SW480 (cell line): ENCODE measurements around the gene POLRMT.
"Not testable (repeated sequence)": the region's sequence is repeated elsewhere in the genome, so short reads cannot be mapped to it uniquely, and the experiment has no call there.

Experiments
- DNase-seq: peaks from one replicate; pipeline ENCODE4 v3.0.0-alpha.2; 2016; ENCODE audit warnings: low spot score

Gene POLRMT

DNA sequence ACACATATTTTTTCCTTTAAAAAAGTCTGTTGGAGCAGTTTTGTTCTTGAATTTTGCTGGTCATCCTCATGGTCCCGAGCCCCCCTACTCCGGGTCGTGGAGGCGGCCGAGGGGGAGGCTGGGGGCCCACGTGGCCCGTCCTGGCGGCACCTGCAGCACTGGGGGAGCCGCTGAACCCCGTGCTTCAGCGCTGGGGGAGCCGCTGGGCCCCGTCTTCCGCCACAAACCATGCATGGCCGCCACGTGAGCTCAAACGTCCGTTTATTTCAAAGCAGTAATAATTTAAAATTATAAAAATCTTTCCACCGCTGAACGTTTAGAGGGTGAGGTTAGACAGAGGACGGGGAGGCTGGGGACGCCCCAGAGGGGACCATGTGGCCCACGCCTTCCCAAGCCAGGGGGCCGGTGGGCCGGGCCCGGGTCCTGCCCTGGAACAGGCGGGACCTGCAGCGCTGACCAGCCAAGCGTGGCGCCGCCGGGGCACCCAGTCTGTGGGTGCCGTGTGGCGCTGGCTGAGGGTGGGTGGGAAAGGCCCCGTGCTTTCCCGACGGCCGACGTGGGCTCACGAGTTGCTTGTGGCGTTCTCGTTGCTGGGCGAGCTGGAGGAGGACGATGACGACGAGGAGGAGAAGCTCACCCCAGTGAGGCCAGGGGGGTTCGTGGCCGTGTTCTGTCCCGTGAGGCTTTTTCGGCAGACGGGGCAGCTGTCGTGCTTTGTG is 14.4 kb upstream of the POLRMT start:
- DNase-seq = no peak

DNA sequence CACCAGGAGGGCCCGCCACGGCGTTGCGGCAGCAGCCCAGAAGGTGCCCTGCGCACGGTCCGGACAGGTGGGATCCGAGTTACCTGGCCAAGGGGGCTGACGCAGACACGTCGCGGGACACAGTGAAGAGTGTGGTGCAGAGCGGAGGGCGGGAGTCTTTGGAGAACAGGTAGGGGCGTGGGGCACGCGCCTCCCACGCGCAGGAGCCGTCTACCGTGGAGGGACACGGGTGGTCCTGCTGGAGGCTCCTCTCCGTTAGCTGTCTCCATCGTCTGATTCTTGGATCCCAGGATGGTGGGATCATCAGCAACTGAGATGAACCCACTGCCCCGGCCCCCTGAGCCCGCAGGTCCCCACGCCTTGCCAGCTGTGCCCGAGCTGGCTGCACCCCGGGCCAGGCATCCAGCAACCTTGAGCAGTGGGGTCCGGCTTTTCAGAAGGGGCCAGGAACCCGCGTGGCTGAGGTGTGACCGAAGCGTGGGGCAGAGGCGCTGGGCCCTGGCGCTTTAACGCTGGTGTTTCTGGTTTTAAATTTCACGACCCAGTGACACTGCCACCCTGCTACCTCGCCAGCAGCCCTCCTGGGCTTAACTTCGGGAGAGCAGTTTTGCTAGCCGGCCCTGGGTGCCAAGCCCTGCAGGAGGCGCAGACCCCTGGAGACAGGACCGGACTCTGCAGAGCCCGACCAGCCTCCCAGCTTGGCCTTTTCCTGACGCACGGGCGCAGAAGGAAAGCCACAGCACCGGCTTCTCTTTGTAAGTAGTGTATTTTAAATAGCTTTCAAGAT is 13.6 kb upstream of the POLRMT start:
- DNase-seq = no peak

GRCh38 chr19:645912-646778 is 12.8 kb upstream of the POLRMT start:
- no peak for DNase-seq

DNA sequence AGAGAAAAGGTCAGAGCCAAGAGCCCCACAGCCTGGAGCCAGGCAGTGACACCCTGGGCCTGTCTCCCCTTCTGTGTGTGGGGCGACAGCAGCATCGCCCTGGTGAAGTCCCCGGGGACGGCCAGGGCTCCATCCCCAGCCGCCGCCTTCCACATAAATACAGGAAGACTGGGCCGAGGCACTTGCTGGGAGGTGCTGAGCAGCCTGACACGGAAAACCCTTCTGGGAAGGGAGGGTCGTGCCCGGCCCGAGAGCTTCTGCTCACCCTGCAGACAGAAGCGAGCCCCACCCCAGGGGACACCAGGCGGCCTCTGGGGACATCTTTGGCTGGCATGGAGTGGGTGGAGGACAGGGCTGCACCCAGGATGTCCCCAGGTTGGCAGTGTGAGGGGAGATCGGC is 11.5 kb upstream of the POLRMT start:
- no peak for DNase-seq

GRCh38 chr19:644363-644762 is 11.0 kb upstream of the POLRMT start:
- DNase-seq = no peak

DNA sequence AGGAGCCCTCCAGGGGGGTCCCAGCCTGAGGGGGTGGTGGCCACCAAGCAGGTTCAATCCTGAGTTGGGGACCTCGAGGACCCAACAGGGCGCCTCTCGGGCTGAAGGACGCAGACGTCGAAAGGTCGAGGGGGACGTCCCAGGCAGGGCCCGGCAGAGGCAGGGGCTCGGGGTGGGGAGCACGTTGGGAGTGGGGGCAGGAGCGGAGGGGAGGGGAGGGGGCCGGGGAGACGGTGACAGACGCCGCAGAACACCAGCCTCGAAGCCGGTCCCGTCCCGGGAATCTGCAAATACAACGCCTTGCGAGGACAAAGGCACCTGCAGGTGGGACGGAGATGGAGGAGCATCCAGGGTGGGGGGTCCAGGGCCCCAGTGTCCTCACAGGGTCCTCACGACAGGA is 10.4 kb upstream of the POLRMT start:
- no peak for DNase-seq

DNA sequence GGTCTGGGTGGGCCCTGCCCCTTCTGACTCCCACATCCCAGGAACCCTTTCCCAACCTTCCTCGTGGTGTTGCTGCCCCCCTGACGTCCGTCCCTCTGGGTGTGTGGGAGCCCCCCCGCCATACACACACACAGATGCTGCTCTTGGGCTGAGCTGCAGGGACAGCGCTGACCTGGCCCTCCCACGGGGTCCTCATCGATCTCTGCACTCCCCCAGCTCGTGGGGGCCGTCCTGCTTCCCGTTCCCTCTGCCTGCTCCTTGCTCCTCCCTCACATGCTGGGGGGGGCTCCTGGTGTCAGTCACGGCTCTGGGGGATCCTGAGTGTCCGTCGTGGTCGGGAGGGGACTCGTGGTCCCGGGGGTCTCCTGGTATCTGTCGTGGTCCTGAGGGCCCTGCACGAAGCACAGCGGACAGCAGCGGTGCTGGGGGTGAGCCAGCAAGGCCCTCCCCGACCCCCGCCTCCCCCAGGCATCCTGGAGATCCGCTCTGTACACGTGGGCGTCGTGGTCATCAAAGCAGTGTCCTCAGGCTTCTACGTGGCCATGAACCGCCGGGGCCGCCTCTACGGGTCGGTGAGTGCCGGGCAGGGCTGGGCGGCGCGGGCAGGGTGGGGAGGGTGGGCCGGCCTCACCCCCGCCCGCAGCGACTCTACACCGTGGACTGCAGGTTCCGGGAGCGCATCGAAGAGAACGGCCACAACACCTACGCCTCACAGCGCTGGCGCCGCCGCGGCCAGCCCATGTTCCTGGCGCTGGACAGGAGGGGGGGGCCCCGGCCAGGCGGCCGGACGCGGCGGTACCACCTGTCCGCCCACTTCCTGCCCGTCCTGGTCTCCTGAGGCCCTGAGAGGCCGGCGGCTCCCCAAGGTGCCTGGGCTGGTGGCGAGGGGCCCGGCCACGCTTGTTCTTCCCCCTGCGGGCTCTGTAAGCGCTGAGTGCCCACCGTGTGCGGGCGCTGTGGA is 9.7 kb upstream of the POLRMT start:
- DNase-seq = no peak

DNA sequence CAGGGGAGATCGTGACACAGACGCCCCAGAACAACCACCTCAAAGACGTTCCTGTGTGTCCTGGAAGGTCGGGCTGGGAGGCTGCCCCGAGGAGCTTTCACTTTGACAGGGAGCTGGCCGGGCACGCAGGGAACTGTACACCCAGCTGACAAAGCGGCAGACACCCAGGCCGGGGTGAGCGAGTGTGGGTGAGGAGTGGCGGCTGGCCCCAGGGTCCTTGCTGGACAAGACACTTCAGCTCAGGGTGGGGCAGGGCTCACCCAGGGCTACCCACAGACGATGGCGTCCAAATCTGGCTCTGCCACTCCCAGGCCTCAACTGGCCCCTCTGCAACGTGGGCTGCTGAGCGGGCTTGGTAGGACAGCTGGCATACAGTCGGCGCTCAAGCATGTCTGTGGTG is 8.4 kb upstream of the POLRMT start:
- no peak for DNase-seq

- DNase-seq = no peak
These were observed 7.4 kb upstream of the POLRMT start for GRCh38 chr19:640606-641189.

DNA sequence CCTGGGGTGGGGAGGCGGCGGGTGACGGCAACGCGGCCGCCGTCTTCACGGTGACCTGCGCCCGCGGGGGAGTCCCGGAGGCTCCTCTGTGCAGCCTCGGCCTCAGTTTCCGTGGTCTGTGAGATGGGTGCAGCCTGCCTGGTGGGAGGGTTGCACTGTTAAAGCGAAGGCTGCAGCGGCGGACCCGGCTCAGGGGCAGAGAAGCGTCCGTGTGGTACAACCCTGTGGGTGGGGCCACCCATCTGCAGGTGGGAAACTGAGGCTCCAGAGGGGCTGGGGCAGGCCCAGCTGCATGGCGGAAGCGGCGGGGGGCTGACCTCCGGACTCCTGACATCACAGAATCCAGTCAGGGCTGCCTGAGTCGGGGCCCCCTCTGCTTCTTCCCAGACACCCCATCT is 6.8 kb upstream of the POLRMT start:
- DNase-seq = no peak

GRCh38 chr19:639253-640160 is 6.2 kb upstream of the POLRMT start, which contains the start of gene FGF22:
FGF22 (plus strand) TSS chr19:639879; CDS start chr19:639926, 47 bp downstream.
- peak; percentile 67 for DNase-seq

- no peak for DNase-seq
These were observed 5.5 kb upstream of the POLRMT start for GRCh38 chr19:638906-639252.

GRCh38 chr19:634975-635652 is 1.8 kb upstream of the POLRMT start:
- no peak for DNase-seq

- DNase-seq = no peak
These were observed 676 bp upstream of the POLRMT start for GRCh38 chr19:633786-634639.

DNA sequence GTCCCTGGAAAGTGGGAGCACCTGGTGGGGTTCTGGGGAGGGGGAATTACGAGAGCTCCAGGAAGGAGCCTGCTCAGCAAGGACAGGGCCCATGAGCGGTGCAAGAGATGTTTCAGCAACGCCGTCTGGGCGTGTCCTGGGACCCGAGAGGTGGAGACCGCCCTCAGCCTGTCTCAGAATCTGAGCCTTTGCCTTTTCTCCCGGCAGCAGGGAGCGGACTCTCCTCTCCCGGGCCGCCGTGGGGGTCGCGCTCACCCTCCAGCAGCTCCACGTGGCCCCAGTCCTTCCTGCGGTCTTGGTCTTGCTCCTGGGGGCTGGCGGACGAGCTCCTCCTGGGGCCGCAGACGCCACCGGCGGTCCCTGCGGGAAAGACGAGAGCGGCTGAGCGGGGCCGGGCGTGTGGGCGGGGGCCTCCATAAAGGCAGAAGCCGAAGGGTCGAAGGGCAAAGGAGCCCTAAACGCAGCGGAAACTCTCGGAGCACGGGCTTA is 714 bp downstream of the POLRMT start:
- peak; percentile 16 for DNase-seq

DNA sequence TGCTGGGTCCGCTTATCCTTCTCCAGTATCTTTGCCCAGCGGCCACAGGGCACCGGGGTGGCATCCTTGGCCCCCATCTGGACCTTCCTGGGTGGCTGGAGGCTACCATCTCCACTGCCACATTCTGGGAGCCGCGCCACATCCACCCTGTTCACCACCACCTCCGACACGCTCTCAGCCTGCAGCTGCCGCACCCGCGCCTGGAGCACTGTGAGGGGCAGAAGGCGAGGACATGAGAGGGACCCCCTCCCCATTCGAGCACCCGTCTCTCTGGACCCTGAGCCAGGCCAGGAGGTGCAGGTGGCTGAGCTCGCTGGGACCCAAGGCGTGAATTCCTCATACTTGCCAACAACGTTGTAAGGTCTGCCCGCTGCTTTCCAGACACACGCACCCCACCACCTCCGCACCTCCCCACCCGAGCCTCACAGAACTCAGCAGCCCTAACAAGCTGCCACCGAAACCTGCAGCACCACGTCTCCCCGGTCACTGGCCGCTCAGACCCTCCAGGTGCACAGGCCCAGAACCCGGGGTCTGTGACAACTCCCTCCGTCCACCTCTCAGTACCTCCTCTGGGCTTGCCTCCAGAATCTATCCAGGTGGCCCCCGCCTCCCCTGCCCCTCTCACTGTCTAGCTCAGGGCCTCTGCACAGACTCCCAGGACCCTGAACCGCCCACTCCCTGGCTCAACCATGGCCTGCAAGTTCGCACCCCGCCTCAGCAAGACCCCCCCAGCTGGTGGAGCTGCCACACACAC is 3.2 kb downstream of the POLRMT start:
- no peak for DNase-seq

DNA sequence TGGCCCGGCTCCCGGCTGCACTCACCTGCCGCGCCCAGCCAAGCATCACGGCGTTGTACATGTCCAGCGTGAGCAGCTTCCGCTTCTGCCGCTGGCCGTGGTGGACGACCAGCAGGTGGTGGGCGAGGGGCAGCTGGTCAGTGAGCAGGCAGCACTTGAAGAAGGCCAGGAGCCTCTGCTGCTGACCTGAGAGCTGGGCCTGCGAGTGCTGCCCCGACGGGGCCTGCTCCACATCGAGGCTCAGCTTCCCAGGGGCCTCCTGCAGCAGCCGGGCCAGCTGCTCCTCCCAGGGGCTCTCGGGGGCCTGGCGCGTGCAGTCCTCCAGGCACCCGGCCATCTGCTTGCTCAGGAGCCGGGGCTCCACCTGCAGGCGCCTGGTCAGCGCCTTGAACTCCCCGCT is 3.8 kb downstream of the POLRMT start:
- DNase-seq = not testable (repeated sequence)

DNA sequence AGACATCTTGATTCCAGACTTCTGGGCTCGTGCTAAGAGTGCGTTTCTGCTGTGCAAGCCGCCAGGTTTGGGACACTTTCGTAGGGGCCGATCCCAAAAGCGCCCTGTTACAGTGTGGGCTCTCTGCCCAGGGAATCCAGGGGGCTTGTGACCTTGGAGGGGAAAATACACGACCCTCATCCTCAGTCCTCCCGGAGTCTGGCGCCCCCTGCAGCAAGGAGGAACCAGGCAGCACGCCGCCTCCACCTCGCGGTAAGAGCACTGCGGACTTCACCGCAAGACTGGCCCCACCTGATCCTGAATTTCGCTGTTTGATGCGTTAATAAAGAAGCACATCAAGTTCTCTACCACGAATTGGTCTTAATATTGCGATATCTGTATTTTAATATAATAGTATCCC is 5.2 kb downstream of the POLRMT start:
- DNase-seq = no peak
